ENCODE measurements around the gene TMSB10. TPM values are rescaled to one million over a fixed set of nuclear protein-coding genes. Genes with fewer than 3 reads are reported as not detected.

TMSB10 gene
- total RNA-seq, 4 donors from 2014 or later = 2,239 to 4,093 (median 3,173) TPM

- TF ChIP-seq, protein P1, sequence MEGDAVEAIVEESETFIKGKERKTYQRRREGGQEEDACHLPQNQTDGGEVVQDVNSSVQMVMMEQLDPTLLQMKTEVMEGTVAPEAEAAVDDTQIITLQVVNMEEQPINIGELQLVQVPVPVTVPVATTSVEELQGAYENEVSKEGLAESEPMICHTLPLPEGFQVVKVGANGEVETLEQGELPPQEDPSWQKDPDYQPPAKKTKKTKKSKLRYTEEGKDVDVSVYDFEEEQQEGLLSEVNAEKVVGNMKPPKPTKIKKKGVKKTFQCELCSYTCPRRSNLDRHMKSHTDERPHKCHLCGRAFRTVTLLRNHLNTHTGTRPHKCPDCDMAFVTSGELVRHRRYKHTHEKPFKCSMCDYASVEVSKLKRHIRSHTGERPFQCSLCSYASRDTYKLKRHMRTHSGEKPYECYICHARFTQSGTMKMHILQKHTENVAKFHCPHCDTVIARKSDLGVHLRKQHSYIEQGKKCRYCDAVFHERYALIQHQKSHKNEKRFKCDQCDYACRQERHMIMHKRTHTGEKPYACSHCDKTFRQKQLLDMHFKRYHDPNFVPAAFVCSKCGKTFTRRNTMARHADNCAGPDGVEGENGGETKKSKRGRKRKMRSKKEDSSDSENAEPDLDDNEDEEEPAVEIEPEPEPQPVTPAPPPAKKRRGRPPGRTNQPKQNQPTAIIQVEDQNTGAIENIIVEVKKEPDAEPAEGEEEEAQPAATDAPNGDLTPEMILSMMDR (IDR thresholded peaks at IDR 0.05) = no peak
- TF ChIP-seq POLR2A (IDR thresholded peaks at IDR 0.05) = peak in 1 of 4 donors; percentile 28
- Histone ChIP-seq H3K27ac (peak overlapping the region in 2 of 4 donors; percentile 24 to 46), H3K4me1 (peaks cover 9 to 39% (median 21%) of the 10 kb centered on the region in 3 donors), H3K27me3 (no peaks in the 10 kb centered on the region), H3K36me3 (no peaks in the 10 kb centered on the region), H3K9me3 (no peaks in the 10 kb centered on the region), H3K4me3 (no peak overlapping the region)
- intact Hi-C loops (cut with DNase I) = no loop called here
- WGBS, 2 donors = 40 to 45% methylated on average over 7 of the region's 7 CpGs
- DNase-seq = no peak
These were observed 10.5 kb upstream of the TMSB10 start for GRCh38 chr2:84894758-84895520.

GRCh38 chr2:84896567-84896966, 8.9 kb upstream of the TMSB10 start:
- H3K9me3 ChIP-seq = no peaks in the 10 kb centered on the region
- TF ChIP-seq POLR2A (IDR thresholded peaks at IDR 0.05) = no peak
- TF ChIP-seq, protein P1 (IDR thresholded peaks at IDR 0.05) = no peak
- H3K4me1 ChIP-seq = peaks cover 9 to 39% (median 21%) of the 10 kb centered on the region in 3 donors
- no peak overlapping the region for H3K4me3 ChIP-seq
- no peaks in the 10 kb centered on the region for H3K36me3 ChIP-seq
- 79 to 94% methylated on average over 2 of the region's 2 CpGs for WGBS, 2 donors
- no peak for DNase-seq
- intact Hi-C loops (cut with DNase I) = no loop called here
- H3K27me3 ChIP-seq = no peaks in the 10 kb centered on the region
- no peak overlapping the region for H3K27ac ChIP-seq

DNA sequence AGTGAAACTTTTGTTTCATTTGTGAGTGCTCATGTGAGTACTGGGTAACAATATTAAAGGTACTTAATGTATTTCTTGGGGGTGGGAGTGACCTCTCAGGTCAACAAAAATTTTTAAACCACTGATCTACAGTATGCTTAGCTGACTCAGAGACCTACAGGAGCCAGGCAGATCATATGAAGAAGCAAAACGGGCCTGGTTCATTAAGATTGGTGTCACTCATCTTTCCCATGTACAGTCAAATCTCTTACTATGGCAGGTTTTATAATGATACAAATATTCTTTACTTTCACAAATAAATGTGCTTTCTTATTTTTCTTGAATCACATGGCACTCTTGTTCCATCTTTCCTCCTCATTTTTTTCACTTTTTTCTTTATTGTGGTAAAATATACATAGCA, 7.7 kb upstream of the TMSB10 start:
- Histone ChIP-seq H3K27me3 (no peaks in the 10 kb centered on the region), H3K4me1 (peaks cover 9 to 39% (median 21%) of the 10 kb centered on the region in 3 donors), H3K9me3 (no peaks in the 10 kb centered on the region), H3K27ac (peak overlapping the region in 2 of 4 donors; percentile 61 to 69), H3K36me3 (no peaks in the 10 kb centered on the region), H3K4me3 (no peak overlapping the region)
- 38 to 64% methylated on average over 1 of the region's 1 CpG for WGBS, 2 donors
- intact Hi-C loops (cut with DNase I) = no loop called here
- DNase-seq = no peak
- no peak for TF ChIP-seq POLR2A (IDR thresholded peaks at IDR 0.05)
- TF ChIP-seq, protein P1 (IDR thresholded peaks at IDR 0.05) = no peak

GRCh38 chr2:84899304-84900204, 5.9 kb upstream of the TMSB10 start:
- intact Hi-C loops (cut with DNase I) = no loop called here
- peak overlapping the region in 3 of 4 donors; percentile 16 to 69 (median 61) for H3K27ac ChIP-seq
- DNase-seq = no peak

More at GRCh38 chr2:84899304-84900204, 5.9 kb upstream of the TMSB10 start:
- no peak for TF ChIP-seq POLR2A (IDR thresholded peaks at IDR 0.05)
- TF ChIP-seq, protein P1 (IDR thresholded peaks at IDR 0.05) = no peak
- H3K4me1 ChIP-seq = peaks cover 6 to 37% (median 21%) of the 10 kb centered on the region in 3 donors
- H3K9me3 ChIP-seq = no peaks in the 10 kb centered on the region
- WGBS, 2 donors = 79 to 82% methylated on average over 8 of the region's 8 CpGs
- no peaks in the 10 kb centered on the region for H3K27me3 ChIP-seq
- H3K36me3 ChIP-seq = no peaks in the 10 kb centered on the region
- H3K4me3 ChIP-seq = no peak overlapping the region
